GM18526 (cell line): ENCODE measurements around the gene CNPY1.

ENCODE experiments used
- POLR2A ChIP-seq: IDR thresholded peaks from 3 replicates; pipeline ENCODE4 v1.6.1; 2011; ENCODE audit not compliant: insufficient read length; ENCODE audit errors: extremely low read depth

The CNPY1 gene

DNA sequence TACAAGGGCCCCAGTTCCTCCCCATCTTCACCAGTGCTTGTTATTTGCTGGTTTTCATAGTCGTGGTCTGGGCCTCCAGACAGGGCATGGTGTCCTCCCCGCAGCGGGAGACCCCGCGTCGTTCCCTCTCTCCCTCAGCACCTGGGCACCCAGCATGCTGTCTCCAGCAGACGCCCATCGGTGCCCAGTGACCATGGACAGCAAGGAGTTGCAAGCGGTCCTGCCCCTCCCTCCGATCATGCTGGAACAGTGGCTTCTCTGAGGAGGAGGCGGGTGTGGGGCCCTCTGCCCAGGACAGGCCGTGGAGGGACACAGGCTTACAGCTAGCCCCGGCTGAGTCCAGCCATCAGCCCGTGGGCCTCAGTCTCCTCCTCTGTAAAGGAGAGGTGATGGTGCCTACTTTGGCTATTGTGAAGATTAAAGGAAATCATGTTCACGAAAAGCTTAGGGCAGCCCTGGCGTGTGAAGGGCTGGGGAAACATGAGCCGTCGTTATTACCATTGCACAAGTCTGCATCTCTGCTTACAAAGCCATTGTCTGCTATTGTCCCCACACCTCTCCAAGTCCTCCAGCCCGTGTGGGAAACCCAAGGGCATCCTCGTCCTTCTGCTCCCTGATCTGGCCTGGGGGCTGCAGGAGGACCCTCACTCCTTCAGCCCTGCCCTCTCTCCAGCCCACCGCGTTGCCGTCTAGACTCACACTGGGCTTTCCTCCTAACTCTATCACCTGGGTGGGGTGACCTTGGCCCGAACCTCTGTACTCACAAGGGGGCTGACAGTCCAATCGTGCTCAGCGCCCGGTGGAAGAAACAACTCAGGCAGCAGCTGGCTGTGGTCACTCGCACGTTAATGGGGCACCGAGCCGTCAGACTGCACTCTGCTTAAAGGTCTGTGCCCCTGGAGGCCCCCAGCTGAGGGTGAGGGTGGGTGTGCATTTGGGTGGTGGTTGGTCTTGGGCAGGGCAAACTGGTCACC lies 58.6 kb downstream of the CNPY1 start:
- no peak for TF ChIP-seq POLR2A

- no peak for TF ChIP-seq POLR2A
Measured at GRCh38 chr7:155486783-155487508, 59.4 kb downstream of the CNPY1 start.

DNA sequence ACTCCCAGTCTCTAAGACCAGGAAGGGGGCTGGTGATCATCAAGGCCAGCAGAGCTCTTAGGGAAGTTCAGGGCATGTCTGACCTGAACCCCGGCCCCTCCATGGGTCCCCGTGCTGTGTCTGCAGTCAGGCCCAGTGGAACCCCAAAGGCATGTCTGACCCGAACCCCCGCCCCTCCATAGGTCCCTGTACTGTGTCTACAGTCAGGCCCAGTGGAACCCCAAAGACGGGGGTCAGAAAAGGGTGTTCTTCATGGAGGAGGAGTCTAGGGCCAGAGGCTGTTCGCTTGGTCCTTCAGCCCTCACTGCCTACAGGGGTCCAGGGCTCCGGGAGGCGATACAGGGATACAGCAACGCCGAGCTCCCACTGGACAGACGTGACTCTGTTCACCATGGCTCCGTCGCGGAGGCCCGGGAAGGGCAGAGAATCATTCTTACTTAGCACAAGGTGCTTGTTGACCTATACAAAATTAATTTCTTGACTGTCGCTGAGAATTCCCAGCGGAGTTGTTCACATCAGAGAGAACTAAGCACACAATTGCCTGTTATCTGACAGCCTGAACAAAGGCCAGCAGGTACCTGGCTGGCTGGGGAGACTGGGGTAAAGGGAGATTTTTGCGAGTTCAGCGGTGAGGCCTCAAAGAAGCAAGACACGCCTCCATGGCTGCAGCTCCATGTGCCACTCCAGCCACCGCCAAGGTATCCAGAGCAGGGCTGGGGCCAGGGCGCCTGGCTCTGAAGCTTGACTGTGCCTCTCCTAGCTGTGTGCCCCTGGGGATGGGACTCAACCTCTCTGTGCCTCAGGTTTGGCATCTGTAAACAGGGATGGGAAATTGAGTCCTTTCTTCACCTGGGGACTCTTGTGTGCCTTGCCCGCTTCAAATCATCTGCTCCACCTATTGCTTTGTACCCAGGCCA lies 61.6 kb downstream of the CNPY1 start:
- no peak for TF ChIP-seq POLR2A

DNA sequence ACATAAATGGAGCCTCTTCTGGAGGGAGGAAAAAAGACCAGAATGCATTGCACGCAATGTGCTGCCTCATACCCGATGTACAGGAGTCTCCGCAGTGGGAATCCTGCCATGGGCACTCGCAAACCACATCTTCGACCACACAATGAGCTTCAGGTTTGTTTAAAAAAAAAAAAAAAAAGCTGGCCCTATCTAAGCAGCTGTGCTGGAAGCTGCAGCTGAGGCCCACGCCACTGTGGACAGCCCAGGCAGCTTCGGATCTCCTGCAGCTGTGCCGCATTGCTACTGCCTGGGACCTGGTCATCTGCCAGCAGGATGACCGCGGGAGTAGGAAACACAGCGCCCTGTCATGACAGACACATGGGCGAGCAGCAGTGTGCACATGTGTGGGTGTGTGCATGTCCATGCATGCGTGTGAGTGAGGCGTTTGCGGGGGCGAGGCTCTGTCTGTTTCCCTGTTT lies 62.5 kb downstream of the CNPY1 start:
- no peak for TF ChIP-seq POLR2A

GRCh38 chr7:155483245-155483644 lies 63.1 kb downstream of the CNPY1 start:
- TF ChIP-seq POLR2A: no peak

DNA sequence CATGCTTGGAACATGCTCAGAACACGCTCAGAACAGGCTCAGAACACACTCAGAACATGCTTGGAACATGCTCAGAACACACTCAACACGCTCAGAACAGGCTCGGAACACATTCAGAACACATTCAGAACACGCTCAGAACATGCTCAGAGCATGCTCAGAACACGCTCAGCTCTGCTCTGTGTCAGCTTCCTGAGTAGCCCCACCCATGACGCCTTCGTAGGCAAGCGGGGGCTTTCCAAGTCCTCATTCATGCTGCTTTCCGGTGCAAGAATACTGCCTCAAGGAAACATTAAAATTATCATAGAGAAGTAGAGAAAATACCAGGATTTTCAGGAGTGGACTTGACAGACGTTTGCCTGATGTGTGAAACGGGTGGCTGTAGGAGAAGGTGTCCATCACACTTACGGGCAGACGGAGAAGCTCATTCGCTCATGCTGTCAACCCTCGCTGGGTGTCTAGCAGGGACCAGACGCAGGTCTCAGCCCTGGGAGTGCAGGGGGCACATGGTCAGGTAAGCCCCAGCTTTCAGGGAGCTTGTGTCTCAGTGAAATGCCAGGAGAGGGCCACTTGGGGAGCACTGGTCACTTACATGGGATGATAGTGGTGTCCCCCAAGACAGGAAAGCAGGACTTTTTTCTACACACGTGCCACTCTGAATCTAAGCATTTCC lies 63.7 kb downstream of the CNPY1 start:
- TF ChIP-seq POLR2A: no peak

GRCh38 chr7:155481764-155482163 lies 64.6 kb downstream of the CNPY1 start:
- no peak for TF ChIP-seq POLR2A

DNA sequence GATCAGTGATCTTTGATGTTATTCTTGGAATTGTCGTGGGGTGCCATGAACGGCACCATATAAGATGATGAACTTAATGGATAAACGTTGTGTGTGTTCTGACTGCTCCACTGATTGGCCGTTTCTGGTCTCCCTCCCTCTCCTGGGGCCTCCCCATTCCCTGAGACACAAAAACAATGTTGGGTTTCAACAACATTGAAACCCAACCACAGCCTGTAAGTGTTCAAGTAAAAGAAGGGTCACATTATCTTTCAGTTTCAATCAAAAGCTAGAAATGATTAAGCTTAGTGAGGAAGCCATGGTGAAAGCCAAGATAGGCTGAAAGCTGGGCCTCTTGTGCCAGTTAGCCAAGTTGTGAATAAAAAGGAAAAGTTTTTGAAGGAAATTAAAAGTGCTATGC lies 68.9 kb downstream of the CNPY1 start:
- no peak for TF ChIP-seq POLR2A

DNA sequence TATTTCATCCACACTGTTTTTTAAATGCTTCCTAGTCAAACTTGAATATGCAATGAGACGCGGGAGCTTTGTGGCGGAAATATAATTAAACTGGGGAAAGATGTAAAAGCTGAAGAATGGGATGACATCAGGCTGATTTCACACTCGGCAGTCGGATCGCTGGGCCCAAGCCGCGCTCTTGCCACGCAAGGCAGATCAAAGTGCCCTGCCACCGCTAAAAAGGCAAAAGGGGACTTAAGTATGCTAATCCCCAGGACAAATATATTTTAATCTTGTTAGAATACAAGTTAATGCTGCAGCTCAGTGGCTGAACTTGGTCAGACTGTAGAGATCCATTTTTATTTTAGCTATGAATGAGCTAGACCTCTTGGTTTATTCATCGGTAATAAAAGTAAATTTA lies 74.6 kb downstream of the CNPY1 start:
- TF ChIP-seq POLR2A: no peak

DNA sequence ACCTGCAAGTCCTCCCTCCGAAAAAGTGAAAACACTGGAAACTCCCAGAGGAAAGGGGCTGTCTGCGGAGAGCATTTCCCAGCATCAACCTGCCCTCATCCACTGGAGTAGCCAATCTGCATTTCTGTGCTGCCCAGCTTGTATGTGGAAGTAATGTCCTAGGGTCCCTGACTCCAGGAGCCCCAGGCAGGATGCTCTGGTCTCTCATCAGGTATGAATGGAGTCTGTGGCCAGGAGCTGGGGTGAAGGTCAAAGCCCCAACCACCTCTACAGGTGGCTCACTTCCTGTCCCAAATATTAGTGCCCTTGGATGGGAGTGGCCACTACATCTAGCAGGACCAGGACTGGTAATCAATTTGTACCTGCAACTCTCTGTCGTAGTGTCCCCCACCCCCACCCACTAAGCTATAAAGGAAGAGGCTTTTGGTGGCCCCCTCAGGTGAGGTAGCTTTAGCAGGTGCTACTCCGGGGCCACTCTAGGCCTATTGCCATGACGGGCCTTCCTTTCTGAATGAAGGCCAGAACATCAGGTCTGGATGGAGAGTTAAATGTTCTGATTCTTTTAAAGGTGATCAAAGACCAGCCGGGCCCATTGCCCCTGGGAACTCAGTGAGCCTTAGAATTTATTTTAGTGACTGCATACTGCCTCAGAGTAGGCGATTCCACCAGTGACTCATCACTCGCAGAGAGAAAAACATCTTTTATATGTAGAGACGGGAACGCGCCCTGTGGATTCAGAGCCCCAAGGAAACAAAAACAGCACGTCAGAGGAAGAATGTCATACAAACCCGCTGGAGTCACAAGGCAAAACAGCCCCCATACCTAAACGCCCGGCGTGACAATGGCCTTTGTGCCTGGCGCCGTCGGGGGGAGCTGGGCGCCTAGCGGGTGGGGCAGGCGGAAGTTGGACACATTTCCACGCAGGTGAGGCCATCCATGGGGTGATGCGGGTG lies 75.4 kb downstream of the CNPY1 start:
- TF ChIP-seq POLR2A: no peak

- no peak for TF ChIP-seq POLR2A
Measured at GRCh38 chr7:155470186-155470487, 76.2 kb downstream of the CNPY1 start.

DNA sequence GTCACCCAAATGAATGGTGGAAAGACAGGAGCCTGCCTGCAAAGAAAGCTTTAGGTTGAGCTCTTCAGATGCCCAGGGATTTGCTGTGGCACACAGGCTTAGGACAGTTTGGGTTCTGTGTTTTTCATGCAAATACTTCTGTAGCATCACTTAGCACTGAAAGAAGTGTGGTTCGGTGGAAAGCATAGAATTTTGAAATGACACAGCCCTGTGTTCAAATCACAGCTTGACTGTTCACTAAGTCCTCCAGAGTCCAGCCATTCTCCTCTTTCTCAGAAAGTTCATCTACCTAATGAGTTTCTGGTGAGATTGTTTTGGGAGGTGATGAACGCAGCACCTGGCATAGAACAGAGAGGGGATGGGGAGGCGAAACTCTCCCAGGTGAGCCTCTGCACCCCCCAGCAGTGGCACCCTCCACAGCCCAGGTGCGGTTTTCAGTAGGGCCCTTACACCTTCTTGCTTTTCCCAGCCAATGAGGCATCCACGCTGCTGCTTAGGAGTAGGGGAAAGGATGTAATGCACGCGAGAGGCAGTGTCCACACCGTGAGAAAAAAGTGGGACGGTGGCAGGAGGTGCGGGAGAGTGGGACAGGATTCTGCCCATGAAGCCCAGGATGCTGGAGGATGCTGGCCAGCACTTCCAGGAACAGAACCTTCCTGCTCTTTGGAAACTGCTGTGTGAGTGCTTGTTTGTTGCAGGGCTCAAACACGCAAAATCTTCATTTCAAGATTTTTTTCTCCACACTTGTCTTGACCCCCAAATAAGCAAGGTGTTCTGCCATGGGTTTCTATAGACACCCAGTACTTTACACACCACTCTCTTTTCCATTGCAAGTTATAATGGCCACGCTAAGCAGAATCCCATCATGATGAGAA lies 76.8 kb downstream of the CNPY1 start:
- TF ChIP-seq POLR2A: no peak

DNA sequence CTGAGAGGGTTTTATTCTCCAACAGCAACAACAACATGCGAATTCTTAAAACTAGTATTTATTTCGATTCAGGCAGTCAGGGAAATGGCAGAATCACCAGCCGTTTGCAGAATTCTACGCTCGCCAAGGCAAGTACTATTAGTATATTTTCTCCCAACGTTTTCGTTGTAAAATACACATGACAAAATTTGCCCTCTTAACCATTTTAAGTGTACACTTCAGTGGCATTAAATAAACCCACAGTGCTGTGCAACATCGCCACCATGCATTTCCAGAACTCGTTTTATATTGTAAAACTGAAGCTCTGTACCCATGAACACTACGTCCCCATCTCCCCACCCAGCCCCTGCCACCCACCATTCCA lies 77.6 kb downstream of the CNPY1 start:
- no peak for TF ChIP-seq POLR2A
